Skeletal muscle tissue (tissue), 1 donor: ENCODE results near the gene VNN1. TPM values are rescaled to one million over a fixed set of nuclear protein-coding genes. Genes with fewer than 3 reads are reported as not detected.

ENCODE experiments used
- total RNA-seq: library from RNA; depleted of rRNA; stranded (reverse); fragments of >200 nt; gene quantifications from one replicate; pipeline ENCODE4 v1.2.3, GENCODE V29; 2014

The VNN1 gene
- total RNA-seq, 1 donor from 2014 or later, result under 0.01 TPM

Other genes with a start within 250 kb of the VNN1 start
- gene STX7, start 200.9 kb downstream of the VNN1 start, total RNA-seq, result 10.4 TPM
- not detected for gene TAAR9, start 175.8 kb downstream of the VNN1 start, total RNA-seq
- not detected for gene TAAR8, start 161.4 kb downstream of the VNN1 start, total RNA-seq
- not detected for gene TAAR6, start 143.7 kb downstream of the VNN1 start, total RNA-seq
- not detected for gene TAAR5, start 124.3 kb downstream of the VNN1 start, total RNA-seq
- gene TAAR2, start 89.8 kb downstream of the VNN1 start, total RNA-seq, result not detected
- gene TAAR1, start 54.9 kb downstream of the VNN1 start, total RNA-seq, result not detected
- 8.4 TPM for gene VNN2, start 43.8 kb upstream of the VNN1 start, total RNA-seq
- gene SLC18B1, start 84.6 kb upstream of the VNN1 start, total RNA-seq, result 12.0 TPM
- gene RPS12, start 100.5 kb upstream of the VNN1 start, total RNA-seq, result 1,506 TPM